Right renal pelvis (tissue), 4 donors: ENCODE data around the gene MSI2. TPM values are rescaled to one million over a fixed set of nuclear protein-coding genes. Genes with fewer than 3 reads are reported as not detected.

ENCODE experiments used
- DNase-seq, 4 donors: peaks; one replicate each; pipeline ENCODE4 v3.0.0-alpha.2; 2013; ENCODE audit warnings: low read depth in 4 of 4, low spot score in 3 of 4, missing footprints in 1 of 4
- polyA plus RNA-seq, 4 donors: library from polyadenylated mRNA; unstranded; fragments of 120-200 nt; gene quantifications; one replicate each; pipeline ENCODE4 v1.2.1, GENCODE V29; 2013; ENCODE audit not compliant: insufficient read length in 4 of 4

The MSI2 gene
- polyA plus RNA-seq, 4 donors, result 87.4 to 99.4 (median 98.4) TPM

DNA sequence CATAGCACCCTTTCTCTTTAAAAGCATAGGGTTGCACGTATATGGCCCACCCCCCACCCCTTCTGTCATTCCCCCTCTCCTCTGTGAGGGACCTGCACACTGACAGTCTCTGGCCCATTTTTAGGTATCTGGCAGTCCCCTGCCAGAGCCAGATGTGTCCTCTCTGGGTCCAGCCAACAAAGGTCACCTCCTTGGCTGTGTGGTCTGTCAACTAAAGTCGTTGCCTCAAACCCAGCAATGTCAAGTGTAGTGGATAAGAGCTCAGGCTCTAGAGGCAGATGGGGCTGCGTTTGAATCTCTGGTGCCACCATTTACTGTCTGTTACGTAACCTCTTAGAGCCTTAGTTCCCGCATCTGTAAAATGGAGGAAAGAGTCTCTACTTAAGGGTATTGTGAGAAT lies 211.5 kb downstream of the MSI2 start:
- no peak for DNase-seq

GRCh38 chr17:57468932-57469775 lies 212.8 kb downstream of the MSI2 start:
- no peak for DNase-seq

- DNase-seq, result no peak
Observed at GRCh38 chr17:57470906-57471305, 214.6 kb downstream of the MSI2 start.

GRCh38 chr17:57471868-57472368 lies 215.6 kb downstream of the MSI2 start:
- no peak for DNase-seq

DNA sequence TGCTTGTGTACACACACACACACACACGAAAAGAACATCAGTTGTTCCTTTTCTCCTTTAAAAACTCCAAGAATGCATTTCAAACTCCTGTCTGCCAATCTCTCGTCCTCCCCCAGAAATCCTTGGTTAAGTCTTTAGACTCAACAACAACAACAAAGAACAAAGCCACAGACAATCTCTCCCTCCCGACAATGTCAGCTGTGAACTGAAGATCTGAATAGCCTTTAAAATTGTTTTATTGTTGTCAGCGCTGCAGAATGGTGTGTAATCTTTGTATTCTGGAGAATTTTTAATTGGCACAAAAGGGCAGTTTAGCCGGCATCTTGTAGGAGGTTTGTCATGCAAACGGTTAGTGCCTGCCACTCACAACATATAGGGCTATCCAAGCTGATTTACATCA lies 219.5 kb downstream of the MSI2 start:
- no peak for DNase-seq

- no peak for DNase-seq
Observed at GRCh38 chr17:57477522-57478362, 221.4 kb downstream of the MSI2 start.

GRCh38 chr17:57478478-57479250 lies 222.3 kb downstream of the MSI2 start:
- DNase-seq, result no peak

- no peak for DNase-seq
Observed at GRCh38 chr17:57480438-57481196, 224.3 kb downstream of the MSI2 start.

- DNase-seq, result no peak
Observed at GRCh38 chr17:57481910-57482391, 225.6 kb downstream of the MSI2 start.

GRCh38 chr17:57482657-57483056 lies 226.3 kb downstream of the MSI2 start:
- no peak for DNase-seq

GRCh38 chr17:57484081-57484666 lies 227.9 kb downstream of the MSI2 start:
- DNase-seq, result no peak

DNA sequence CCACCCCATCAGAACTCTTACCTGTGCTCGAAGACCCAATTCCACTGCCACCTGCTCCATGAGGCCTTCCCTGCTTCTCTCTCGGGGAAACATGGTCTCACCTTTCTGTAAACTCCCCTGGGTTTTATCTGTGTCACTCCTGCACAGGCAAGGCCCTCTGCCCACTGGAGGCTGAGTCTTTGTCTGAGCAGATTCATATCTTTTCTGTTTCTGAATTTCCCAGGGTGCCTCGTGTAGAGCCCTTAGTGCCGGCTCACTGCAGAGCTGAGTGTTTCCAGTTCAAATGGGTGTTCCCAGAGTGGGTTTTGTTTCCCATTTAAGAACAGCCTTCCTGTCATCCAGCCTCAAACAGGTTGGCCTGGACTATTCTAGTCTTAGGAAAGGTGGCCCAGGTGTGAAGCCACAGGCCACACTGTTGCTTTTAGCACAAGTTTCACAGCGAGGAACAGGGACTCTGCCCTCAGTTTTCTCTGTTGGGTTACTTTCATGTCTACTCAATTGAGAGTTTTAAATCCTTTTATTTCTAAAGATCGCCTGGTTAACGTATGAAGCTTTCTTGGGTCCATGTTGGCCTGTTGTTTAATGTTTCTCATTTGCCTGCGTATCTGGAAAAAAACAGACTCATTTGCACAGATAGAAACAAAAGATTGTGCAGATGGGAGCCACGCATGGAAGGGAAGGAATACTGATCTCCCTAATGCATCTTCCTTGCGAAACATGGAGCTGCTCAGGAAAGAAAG lies 228.7 kb downstream of the MSI2 start:
- no peak for DNase-seq

GRCh38 chr17:57485566-57485865 lies 229.2 kb downstream of the MSI2 start:
- DNase-seq, result no peak

- no peak for DNase-seq
Observed at GRCh38 chr17:57485916-57486881, 229.9 kb downstream of the MSI2 start.

- DNase-seq, result no peak
Observed at GRCh38 chr17:57486882-57487301, 230.6 kb downstream of the MSI2 start.

DNA sequence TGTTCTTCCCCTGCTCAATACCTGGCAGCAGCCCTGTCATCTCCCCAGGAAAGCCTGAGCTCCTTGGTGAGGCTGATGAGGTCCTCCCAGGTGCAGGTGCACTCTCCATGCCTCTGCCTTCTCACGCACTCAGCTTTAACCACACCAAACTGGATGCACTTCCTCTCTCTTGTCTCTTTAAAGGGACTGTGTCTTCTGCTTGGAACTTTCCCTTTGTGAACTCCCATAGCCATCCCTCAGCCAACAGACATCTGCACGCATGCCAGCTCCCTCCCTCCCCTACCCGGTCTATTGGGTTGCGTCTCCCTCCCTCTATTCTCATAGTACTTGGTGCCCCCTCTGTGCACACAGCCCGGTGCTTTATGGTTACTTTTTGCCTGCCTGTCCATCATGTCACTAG lies 231.2 kb downstream of the MSI2 start:
- no peak for DNase-seq

GRCh38 chr17:57488856-57489255 lies 232.5 kb downstream of the MSI2 start:
- no peak for DNase-seq

GRCh38 chr17:57489321-57489720 lies 233.0 kb downstream of the MSI2 start:
- no peak for DNase-seq
